ENCODE data around the gene RBM25. TPM values are rescaled to one million over a fixed set of nuclear protein-coding genes. Genes with fewer than 3 reads are reported as not detected.

Gene RBM25
- total RNA-seq, 1 experiment from 2014 or later, result 142 TPM

GRCh38 chr14:73166399-73166798 is 108.1 kb downstream of the RBM25 start (continued):
- no peak for TF ChIP-seq IRF1 (CRISPR knock-in tag; IDR thresholded peaks at IDR 0.05)
- TF ChIP-seq, protein P1, sequence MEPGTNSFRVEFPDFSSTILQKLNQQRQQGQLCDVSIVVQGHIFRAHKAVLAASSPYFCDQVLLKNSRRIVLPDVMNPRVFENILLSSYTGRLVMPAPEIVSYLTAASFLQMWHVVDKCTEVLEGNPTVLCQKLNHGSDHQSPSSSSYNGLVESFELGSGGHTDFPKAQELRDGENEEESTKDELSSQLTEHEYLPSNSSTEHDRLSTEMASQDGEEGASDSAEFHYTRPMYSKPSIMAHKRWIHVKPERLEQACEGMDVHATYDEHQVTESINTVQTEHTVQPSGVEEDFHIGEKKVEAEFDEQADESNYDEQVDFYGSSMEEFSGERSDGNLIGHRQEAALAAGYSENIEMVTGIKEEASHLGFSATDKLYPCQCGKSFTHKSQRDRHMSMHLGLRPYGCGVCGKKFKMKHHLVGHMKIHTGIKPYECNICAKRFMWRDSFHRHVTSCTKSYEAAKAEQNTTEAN (CRISPR knock-in tag; IDR thresholded peaks at IDR 0.05), result no peak

DNA sequence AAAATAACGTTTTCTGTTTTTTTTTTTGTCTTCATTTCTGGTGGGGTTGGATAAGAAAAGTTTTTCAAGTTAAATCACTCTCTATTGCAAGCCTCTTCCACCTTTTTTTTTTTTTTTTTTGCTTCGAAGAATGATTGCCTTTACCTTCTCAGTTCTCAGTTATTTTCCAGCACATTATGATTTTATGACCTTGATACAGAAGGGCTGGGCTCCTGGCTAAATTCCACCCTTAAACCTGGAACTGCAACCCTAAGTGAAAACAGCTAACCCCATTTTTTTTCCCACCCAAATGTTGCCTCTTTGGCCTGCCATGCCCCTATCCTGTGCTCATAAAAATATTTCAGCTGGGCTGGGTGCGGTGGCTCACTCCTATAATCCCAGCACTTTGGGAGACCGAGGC is 109.4 kb downstream of the RBM25 start:
- Mint-ChIP-seq H3K36me3 (peaks cover 29% of the 10 kb centered on the region), H3K4me1 (peaks cover 21% of the 10 kb centered on the region), H3K9me3 (no peaks in the 10 kb centered on the region), H3K4me3 (no peak overlapping the region), H3K27ac (no peak overlapping the region), H3K27me3 (ENCODE audit: low read depth) (peaks cover 3% of the 10 kb centered on the region; the same call in 1 of the 2 replicates)
- ATAC-seq, result no peak
- DNase-seq (ENCODE audit: low spot score), result no peak
- no peak for TF ChIP-seq NR2C2 (CRISPR knock-in tag; IDR thresholded peaks at IDR 0.05)
- TF ChIP-seq ZNF219 (CRISPR knock-in tag; IDR thresholded peaks at IDR 0.05; ENCODE audit: borderline replicate concordance), result no peak
- POLR2A ChIA-PET, result no interaction called here
- CTCF ChIA-PET, result interaction anchor here (0.9 kb wide), 1 partner anchor 128 kb away, joined by 3 read pairs; no protein-coding TSS in a partner anchor

- peaks cover 21% of the 10 kb centered on the region for H3K4me1 Mint-ChIP-seq
- POLR2A ChIA-PET, result no interaction called here
- TF ChIP-seq ZNF317 (CRISPR knock-in tag; IDR thresholded peaks at IDR 0.05; ENCODE audit: borderline replicate concordance, low read depth) (no peak), FOXJ3 (CRISPR knock-in tag; IDR thresholded peaks at IDR 0.05; ENCODE audit: borderline replicate concordance) (no peak), ATF6 (CRISPR knock-in tag; IDR thresholded peaks at IDR 0.05) (no peak), IRF1 (CRISPR knock-in tag; IDR thresholded peaks at IDR 0.05) (no peak), ATF1 (CRISPR knock-in tag; IDR thresholded peaks at IDR 0.05) (no peak), ZNF425 (CRISPR knock-in tag; conservative IDR thresholded peaks at IDR 0.05) (no peak)
- ATAC-seq (no peak), DNase-seq (ENCODE audit: low spot score) (no peak)
- peaks cover 3% of the 10 kb centered on the region; the same call in 1 of the 2 replicates for H3K27me3 Mint-ChIP-seq (ENCODE audit: low read depth)
- CTCF ChIA-PET, result interaction anchor here (0.9 kb wide), 1 partner anchor 127 kb away, joined by 3 read pairs; no protein-coding TSS in a partner anchor
- no peak overlapping the region for H3K27ac Mint-ChIP-seq
- H3K4me3 Mint-ChIP-seq, result no peak overlapping the region
- H3K9me3 Mint-ChIP-seq, result no peaks in the 10 kb centered on the region
- H3K36me3 Mint-ChIP-seq, result peaks cover 31% of the 10 kb centered on the region
Observed at GRCh38 chr14:73168274-73168673, 109.9 kb downstream of the RBM25 start.

DNA sequence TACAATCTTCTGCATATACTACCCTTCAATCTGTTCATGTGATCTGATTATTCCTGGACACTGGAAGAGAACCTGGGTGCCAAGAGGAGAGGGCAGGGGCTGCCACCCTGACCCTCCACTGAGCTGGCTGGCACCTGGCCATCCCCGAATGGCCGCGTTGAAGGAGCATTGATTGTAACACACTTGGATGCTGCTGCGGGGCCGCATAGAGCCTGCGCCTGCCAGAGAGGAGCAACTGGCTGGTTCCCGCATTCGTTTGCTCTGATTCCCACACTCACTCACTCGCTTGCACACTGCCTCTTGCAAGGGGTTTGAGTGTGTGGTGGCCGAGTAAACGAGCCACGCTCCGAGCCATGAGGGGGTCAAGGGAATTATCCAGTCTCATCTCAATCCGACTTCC is 110.4 kb downstream of the RBM25 start:
- POLR2A ChIA-PET, result no interaction called here
- Mint-ChIP-seq H3K9me3 (no peaks in the 10 kb centered on the region), H3K27ac (no peak overlapping the region), H3K27me3 (ENCODE audit: low read depth) (peaks cover 3% of the 10 kb centered on the region; the same call in 1 of the 2 replicates), H3K4me3 (no peak overlapping the region), H3K4me1 (peaks cover 21% of the 10 kb centered on the region), H3K36me3 (peaks cover 35% of the 10 kb centered on the region)
- CTCF ChIA-PET, result interaction anchor here (0.9 kb wide), 1 partner anchor 127 kb away, joined by 3 read pairs; no protein-coding TSS in a partner anchor
- DNase-seq (ENCODE audit: low spot score) (no peak), ATAC-seq (no peak)
- TF ChIP-seq MLX (CRISPR knock-in tag; IDR thresholded peaks at IDR 0.05) (no peak), ZNF281 (CRISPR knock-in tag; IDR thresholded peaks at IDR 0.05) (no peak), ZSCAN18 (CRISPR knock-in tag; IDR thresholded peaks at IDR 0.05) (no peak), SOX15 (CRISPR knock-in tag; IDR thresholded peaks at IDR 0.05) (no peak), FOXK1 (CRISPR knock-in tag; IDR thresholded peaks at IDR 0.05) (no peak), FOXJ3 (CRISPR knock-in tag; IDR thresholded peaks at IDR 0.05; ENCODE audit: borderline replicate concordance) (no peak), GABPB1 (CRISPR knock-in tag; IDR thresholded peaks at IDR 0.05) (no peak)
- TF ChIP-seq, protein P2, sequence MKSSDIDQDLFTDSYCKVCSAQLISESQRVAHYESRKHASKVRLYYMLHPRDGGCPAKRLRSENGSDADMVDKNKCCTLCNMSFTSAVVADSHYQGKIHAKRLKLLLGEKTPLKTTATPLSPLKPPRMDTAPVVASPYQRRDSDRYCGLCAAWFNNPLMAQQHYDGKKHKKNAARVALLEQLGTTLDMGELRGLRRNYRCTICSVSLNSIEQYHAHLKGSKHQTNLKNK (CRISPR knock-in tag; IDR thresholded peaks at IDR 0.05), result no peak
